GM12874 (cell line): ENCODE data around the gene DPF3.

Experiments
- CTCF ChIP-seq: IDR thresholded peaks from 2 replicates; pipeline ENCODE4 v1.5.1; 2011; ENCODE audit warnings: low read depth, mild to moderate bottlenecking, control low read depth, low read length, moderate library complexity; ENCODE audit not compliant: insufficient read depth

Gene DPF3

DNA sequence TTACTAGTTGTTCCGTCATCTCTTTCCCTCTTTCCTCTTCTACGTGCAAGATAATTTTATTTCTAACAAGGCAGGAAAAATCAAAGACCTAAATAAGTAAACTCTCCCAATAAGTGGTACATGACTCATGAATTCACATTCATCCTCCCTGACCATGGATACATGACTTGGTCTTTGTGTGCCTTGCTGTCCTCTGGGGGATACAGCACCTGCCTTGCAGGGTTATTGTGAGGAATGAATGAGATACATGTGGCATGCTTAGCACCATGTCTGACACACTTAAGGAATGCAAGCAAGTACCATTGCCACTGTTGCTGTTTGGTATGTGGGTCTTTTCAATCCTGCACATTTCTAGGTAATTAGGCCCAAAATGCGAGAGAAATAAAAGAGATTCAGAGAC lies 208.4 kb downstream of the DPF3 start:
- TF ChIP-seq CTCF: no peak

- TF ChIP-seq CTCF: no peak
Measured at GRCh38 chr14:72683787-72684186, 210.1 kb downstream of the DPF3 start.

DNA sequence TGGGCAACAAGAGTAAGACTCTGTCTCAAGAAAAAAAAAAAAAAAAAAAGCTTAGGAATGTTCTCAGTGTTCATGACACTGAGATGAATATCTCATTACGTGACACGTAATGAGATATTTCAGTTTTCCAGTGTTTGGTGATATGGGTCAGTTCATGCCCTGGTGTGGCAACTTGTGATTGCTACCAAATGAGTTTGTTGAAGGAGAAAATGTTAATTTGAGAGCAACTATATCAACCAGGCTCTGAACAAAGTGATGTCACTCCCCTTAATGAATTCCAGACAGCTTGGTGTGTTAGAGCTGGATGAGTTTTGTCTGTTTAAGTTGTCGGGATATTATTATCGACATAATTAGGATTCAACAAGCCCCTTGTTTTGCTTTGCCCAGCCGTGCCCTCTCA lies 211.7 kb downstream of the DPF3 start:
- TF ChIP-seq CTCF: no peak

DNA sequence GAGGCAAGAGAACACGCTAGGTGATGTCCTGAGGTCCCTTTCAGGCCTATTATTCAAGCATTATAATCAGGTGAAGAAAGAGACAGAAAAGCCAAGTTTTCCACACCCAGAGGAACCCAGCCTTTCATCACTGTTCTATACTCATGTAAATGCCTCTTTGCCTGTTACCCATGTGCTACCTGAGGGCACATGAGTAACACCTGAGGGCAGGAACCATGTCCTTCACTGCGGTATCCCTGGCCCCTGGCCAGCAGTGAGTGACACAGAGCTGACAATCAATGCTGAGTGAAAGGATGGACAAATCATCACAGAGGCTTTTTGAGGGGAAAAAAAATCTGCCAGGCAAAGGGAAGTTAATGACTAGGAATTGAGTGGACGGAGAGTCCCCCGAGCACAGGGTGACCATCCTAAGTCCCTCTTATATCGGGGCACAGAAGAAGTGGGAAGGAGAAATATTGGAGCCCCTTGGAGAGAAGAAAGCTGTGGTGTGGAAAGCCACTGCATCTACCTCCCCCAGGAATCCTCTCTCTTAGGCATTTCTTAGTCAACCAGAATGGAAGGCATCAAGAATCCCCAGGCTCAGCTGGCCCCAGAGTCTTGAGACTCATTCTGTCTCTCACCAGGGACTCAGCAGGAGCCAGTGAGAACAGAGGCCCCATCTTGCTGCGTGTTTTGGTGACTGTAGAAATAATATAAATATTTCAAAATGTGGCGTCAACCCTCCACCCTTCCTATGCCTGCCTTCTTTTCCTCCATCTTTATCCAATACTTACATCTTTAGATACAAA lies 212.9 kb downstream of the DPF3 start:
- TF ChIP-seq CTCF: no peak

DNA sequence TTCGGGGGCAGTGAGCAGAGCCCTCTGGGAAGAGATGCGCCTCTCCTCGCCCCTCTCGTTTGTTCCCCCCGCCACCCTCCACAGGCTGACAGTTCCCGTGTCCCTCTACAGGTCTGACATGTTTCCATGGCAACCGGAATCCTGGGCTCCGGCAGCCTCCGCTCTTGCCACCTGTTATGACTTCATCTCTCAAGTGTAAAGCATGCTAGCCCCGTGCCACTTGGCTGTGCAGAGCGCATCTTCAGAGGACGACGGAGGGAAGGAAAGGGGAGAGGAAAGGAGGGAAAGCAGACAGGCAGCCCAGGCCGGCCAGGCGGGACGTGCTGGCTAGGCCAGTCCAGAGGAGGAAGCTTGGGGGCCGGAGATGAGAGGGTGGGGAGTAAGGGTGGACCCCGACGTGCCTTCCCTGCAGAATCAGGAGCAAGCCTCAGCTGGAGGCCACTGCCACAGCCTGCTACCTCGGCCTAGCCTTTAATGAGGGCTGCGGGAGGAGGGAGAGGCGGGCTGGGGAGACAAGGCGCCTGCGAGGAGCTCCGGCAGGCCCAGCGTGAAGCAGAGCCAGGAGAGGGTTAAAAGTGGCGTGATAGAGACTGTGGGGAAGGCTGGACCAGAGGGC lies 214.3 kb downstream of the DPF3 start:
- TF ChIP-seq CTCF: no peak

DNA sequence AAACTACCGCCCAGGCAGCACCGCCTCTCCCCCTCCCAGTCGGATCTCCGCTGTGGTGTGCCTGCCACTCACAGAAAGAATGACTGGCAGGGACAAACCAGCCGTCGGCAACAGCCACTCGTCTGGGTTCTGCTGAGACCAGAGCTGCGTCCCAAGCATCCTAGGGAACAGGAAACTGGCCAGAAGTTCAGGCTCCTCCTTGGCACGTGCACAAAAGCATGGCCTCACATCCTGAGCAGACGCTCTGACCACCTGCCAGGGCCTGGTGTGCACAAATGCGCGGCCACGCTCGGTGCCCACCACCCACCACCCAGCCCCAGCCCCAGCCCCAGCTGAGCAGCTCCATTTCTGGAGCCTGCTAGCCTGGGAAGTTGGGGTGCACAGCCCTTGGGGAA lies 214.8 kb downstream of the DPF3 start:
- TF ChIP-seq CTCF: no peak

DNA sequence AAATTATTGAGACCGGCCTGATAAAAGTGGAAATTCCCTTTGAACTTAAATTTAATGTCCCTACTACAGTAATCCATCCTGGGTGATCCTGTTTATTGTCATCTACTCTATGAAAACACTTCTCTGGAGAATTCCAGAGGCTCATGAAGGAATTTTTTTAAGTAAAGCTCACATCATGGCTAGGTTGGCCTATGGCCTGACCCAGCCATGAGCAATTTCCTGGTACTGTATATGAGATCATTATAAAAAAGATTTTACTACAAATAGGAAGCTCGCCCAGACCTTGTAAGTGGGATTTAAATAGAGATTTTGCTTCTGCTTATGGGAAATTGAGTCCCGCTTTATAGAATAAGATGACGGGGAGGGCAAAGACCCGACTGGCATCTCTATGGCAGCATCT lies 215.5 kb downstream of the DPF3 start:
- TF ChIP-seq CTCF: no peak
